ENCODE data around the gene INIP.

DNA sequence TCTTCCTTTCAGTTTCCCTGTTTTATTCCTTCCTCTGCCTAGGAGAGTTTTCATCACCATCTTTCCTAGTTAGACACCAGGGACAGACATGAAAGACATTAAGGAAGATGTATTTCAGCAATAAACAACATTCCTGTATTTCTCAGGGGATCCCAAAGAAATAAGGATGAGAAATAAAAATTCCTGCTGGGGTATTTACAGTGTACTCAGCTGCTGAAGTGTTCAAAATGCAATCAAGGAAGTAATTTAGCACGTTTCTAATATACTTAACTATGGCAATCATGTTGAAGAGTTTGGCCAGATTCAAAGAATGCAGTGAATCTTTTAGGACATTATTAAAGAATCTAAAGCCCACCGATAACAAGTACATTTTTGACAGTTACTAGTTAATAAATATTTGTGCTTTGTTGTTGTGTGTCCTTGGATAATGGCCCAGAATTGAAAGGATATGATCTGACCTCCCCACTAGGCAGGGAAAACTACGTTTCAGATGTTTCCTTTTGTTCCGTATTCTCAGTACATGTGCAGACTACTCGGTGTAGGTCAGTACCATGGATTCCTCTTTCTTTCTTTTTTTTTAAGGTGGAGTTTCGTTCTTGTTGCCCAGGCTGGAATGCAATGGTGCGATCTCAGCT is 46.8 kb downstream of the INIP start:
- TF ChIP-seq, protein P1, sequence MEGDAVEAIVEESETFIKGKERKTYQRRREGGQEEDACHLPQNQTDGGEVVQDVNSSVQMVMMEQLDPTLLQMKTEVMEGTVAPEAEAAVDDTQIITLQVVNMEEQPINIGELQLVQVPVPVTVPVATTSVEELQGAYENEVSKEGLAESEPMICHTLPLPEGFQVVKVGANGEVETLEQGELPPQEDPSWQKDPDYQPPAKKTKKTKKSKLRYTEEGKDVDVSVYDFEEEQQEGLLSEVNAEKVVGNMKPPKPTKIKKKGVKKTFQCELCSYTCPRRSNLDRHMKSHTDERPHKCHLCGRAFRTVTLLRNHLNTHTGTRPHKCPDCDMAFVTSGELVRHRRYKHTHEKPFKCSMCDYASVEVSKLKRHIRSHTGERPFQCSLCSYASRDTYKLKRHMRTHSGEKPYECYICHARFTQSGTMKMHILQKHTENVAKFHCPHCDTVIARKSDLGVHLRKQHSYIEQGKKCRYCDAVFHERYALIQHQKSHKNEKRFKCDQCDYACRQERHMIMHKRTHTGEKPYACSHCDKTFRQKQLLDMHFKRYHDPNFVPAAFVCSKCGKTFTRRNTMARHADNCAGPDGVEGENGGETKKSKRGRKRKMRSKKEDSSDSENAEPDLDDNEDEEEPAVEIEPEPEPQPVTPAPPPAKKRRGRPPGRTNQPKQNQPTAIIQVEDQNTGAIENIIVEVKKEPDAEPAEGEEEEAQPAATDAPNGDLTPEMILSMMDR (conservative IDR thresholded peaks at IDR 0.05; ENCODE audit: low read length): no peak
- TF ChIP-seq EZH2phosphoT487 (IDR thresholded peaks at IDR 0.05; ENCODE audit: borderline replicate concordance, low read depth, low read length): no peak
